Measurements from ENCODE around the gene SLC38A6. TPM values are rescaled to one million over a fixed set of nuclear protein-coding genes. Genes with fewer than 3 reads are reported as not detected.

SLC38A6 gene
- total and polyA plus RNA-seq, 9 of the 15 experiments (the other 6 are each of a cell fraction or from before 2014, with no cell fraction given): 9.8 to 40.3 (median 17.6) TPM

GRCh38 chr14:60933920-60934655 is 47.0 kb upstream of the SLC38A6 start:
- ATAC-seq: peak; percentile 79
- CTCF ChIA-PET (ENCODE audit: low intra/inter-chr PET ratio): no interaction called here
- BruUV-seq (replicated peaks): no TSS peak
- TF ChIP-seq CC2D1A (IDR thresholded peaks at IDR 0.05) (peak; percentile 86), RBM17 (IDR thresholded peaks at IDR 0.05; ENCODE audit: borderline replicate concordance, low read depth, low read length) (no peak), TAL1 (IDR thresholded peaks at IDR 0.05) (peak; percentile 68), CHD2 (IDR thresholded peaks at IDR 0.05; ENCODE audit: low read depth, low read length) (peak; percentile 81), MIER1 (IDR thresholded peaks at IDR 0.05; ENCODE audit: low read depth) (no peak), RBM25 (IDR thresholded peaks at IDR 0.05; ENCODE audit: low read depth, low read length, severe bottlenecking) (peak; percentile 1), TRIM24 (IDR thresholded peaks at IDR 0.05) (peak; percentile 27 to 65; a peak in 2 of 4 replicates), ZKSCAN8 (CRISPR knock-in tag; IDR thresholded peaks at IDR 0.05) (no peak), CBX3 (IDR thresholded peaks at IDR 0.05; ENCODE audit: borderline replicate concordance in 1 of 2, low read length in 2 of 2) (peak in 1 of 2 experiments; percentile 12; a peak in 1 of 3 replicates), ZFP1 (CRISPR knock-in tag; IDR thresholded peaks at IDR 0.05) (no peak), TCF3 (CRISPR knock-in tag; IDR thresholded peaks at IDR 0.05) (peak; percentile 75), CBFA2T2 (conservative IDR thresholded peaks at IDR 0.05) (peak; percentile 66), ARID1B (IDR thresholded peaks at IDR 0.05) (peak; percentile 76), EP300 (IDR thresholded peaks at IDR 0.05; ENCODE audit: low read length) (peak; percentile 20; the same call in 1 of the 2 replicates), DMBX1 (CRISPR knock-in tag; IDR thresholded peaks at IDR 0.05; ENCODE audit: borderline replicate concordance) (no peak), SOX6 (IDR thresholded peaks at IDR 0.05) (no peak), TEAD4 (IDR thresholded peaks at IDR 0.05; ENCODE audit: low read length) (peak; percentile 53; the same call in 1 of the 2 replicates), TEAD4 (CRISPR knock-in tag; IDR thresholded peaks at IDR 0.05; ENCODE audit: borderline replicate concordance) (no peak), TCFL5 (CRISPR knock-in tag; conservative IDR thresholded peaks at IDR 0.05) (no peak), NFIC (IDR thresholded peaks at IDR 0.05) (peak; percentile 29; the same call in 1 of the 2 replicates), CBFA2T3 (IDR thresholded peaks at IDR 0.05) (peak; percentile 82), FOXM1 (IDR thresholded peaks at IDR 0.05; ENCODE audit: low read depth) (0 out of 2 replicates have a peak, but pooled peaks have one; percentile 55), FOXM1 (CRISPR knock-in tag; IDR thresholded peaks at IDR 0.05; ENCODE audit: low read depth) (no peak), NCOR1 (IDR thresholded peaks at IDR 0.05) (peak; percentile 44), CHAMP1 (IDR thresholded peaks at IDR 0.05) (peak; percentile 87), DPF2 (IDR thresholded peaks at IDR 0.05) (peak; percentile 57; the same call in 1 of the 2 replicates)

More at GRCh38 chr14:60933920-60934655, 47.0 kb upstream of the SLC38A6 start:
- Histone ChIP-seq H3K4me1 (replicated peaks in 1 of 2; ENCODE audit: control insufficient read depth in 2 of 2, insufficient read depth in 2 of 2, low read length in 2 of 2) (peaks cover 0 to 6% of the 10 kb centered on the region in 2 experiments; a peak in 2 of 5 replicates), H3K36me3 (ENCODE audit: control insufficient read depth, insufficient read depth, low read length) (no peaks in the 10 kb centered on the region), H3K27ac (ENCODE audit: extremely low read depth, low read depth, low read length) (peak overlapping the region; percentile 56; the same call in 2 of the 3 replicates), H3K9me1 (ENCODE audit: control insufficient read depth, insufficient read depth, low read length) (no peaks in the 10 kb centered on the region), H3K4me2 (ENCODE audit: insufficient read depth, low read length) (peak overlapping the region; percentile 49), H3K79me2 (ENCODE audit: control insufficient read depth, insufficient read depth, low read length) (no peaks in the 10 kb centered on the region), H3K9me3 (replicated peaks; ENCODE audit: control insufficient read depth, insufficient read depth, low read depth, low read length) (peaks cover 5% of the 10 kb centered on the region), H4K20me1 (replicated peaks; ENCODE audit: control insufficient read depth, insufficient read depth, low read length) (no peaks in the 10 kb centered on the region), H3K9ac (ENCODE audit: insufficient read depth in 1 of 2, low read depth in 2 of 2, low read length in 2 of 2) (no peak overlapping the region), H3K27me3 (ENCODE audit: control insufficient read depth in 2 of 2, insufficient read depth in 2 of 2, low read length in 2 of 2) (no peaks in the 10 kb centered on the region), H2AFZ (ENCODE audit: low read depth, low read length) (no peak overlapping the region), H3K4me3 (no peak overlapping the region)
- POLR2A ChIA-PET: no interaction called here
- intact Hi-C loops (cut with micrococcal nuclease) (no loop called here), in situ Hi-C loops (cut with MboI) (no loop called here)
- WGBS (ENCODE audit: insufficient coverage, low coverage, missing lambda C conversion rate): 27% methylated on average over 4 of the region's 8 CpGs
- FAIRE-seq (peak; percentile 72), DNase-seq (ENCODE audit: extremely low read depth in 1 of 4, low spot score in 3 of 4) (peak; percentile 5 to 74 (median 8))

All from K562 (cell line).